NAMALWA (cell line): ENCODE measurements around the gene RAPGEF6.
A peak's percentile ranks its signal among the peaks of the same experiment; 100 is the strongest.
"Not testable (repeated sequence)": the region's sequence is repeated elsewhere in the genome, so short reads cannot be mapped to it uniquely, and the experiment has no call there.

ENCODE experiments used
- DNase-seq: peaks from one replicate; pipeline ENCODE4 v3.0.0-alpha.2; 2015; ENCODE audit warnings: low spot score

Gene RAPGEF6

GRCh38 chr5:131607903-131608540, 27.0 kb downstream of the RAPGEF6 start:
- DNase-seq: no peak

- DNase-seq: no peak
These were observed 27.6 kb downstream of the RAPGEF6 start for GRCh38 chr5:131607418-131607817.

- DNase-seq: no peak
These were observed 29.9 kb downstream of the RAPGEF6 start for GRCh38 chr5:131605086-131605485.

GRCh38 chr5:131595088-131596033, 39.7 kb downstream of the RAPGEF6 start:
- no peak for DNase-seq

GRCh38 chr5:131593921-131594320, 41.1 kb downstream of the RAPGEF6 start:
- DNase-seq: no peak

- DNase-seq: not testable (repeated sequence)
These were observed 41.6 kb downstream of the RAPGEF6 start for GRCh38 chr5:131593436-131593835.

- peak; percentile 72 for DNase-seq
These were observed 45.3 kb downstream of the RAPGEF6 start for GRCh38 chr5:131589510-131590348.

- no peak for DNase-seq
These were observed 47.5 kb downstream of the RAPGEF6 start for GRCh38 chr5:131587541-131587940.

- DNase-seq: no peak
These were observed 53.3 kb downstream of the RAPGEF6 start for GRCh38 chr5:131581702-131582101.

- DNase-seq: no peak
These were observed 54.9 kb downstream of the RAPGEF6 start for GRCh38 chr5:131579917-131580671.

- no peak for DNase-seq
These were observed 59.3 kb downstream of the RAPGEF6 start for GRCh38 chr5:131575660-131576227.

GRCh38 chr5:131571669-131572168, 63.3 kb downstream of the RAPGEF6 start:
- no peak for DNase-seq

GRCh38 chr5:131570757-131571156, 64.3 kb downstream of the RAPGEF6 start:
- no peak for DNase-seq

GRCh38 chr5:131564229-131564652, 70.8 kb downstream of the RAPGEF6 start:
- DNase-seq: no peak

- DNase-seq: peak; percentile 15
These were observed 71.4 kb downstream of the RAPGEF6 start for GRCh38 chr5:131563434-131564228.

GRCh38 chr5:131550606-131551005, 84.4 kb downstream of the RAPGEF6 start:
- DNase-seq: no peak

GRCh38 chr5:131548176-131548575, 86.9 kb downstream of the RAPGEF6 start:
- DNase-seq: no peak

- DNase-seq: no peak
These were observed 89.2 kb downstream of the RAPGEF6 start for GRCh38 chr5:131545845-131546244.

- no peak for DNase-seq
These were observed 92.3 kb downstream of the RAPGEF6 start for GRCh38 chr5:131542723-131543122.

GRCh38 chr5:131541762-131542161, 93.3 kb downstream of the RAPGEF6 start:
- DNase-seq: no peak
